A549 (cell line): Measurements from ENCODE around the gene RPL7A. TPM values are rescaled to one million over a fixed set of nuclear protein-coding genes. Genes with fewer than 3 reads are reported as not detected.

Source experiments
- ATAC-seq, 2 experiments: fragments of 200-7000 bp in 1 of 2; fragments of >200 bp in 1 of 2; cut with Nextera tagmentation in 1 of 2; cut with Tn5 transposase in 1 of 2; 3 replicates each; pipeline versions ENCODE4 v1.8.0 to v1.9.1; 2018 to 2020; ENCODE audit warnings: mild to moderate bottlenecking in 1 of 2, moderate library complexity in 1 of 2
- CTCF ChIA-PET: fragments of 300-600 bp; sonication (Branson Sonifier 250); formaldehyde crosslinking; extraction: SDS; loops from one replicate; lab custom pipeline; 2021; ENCODE audit warnings: antibody characterized with exemption, inconsistent platforms; lab: Yijun Ruan, JAX
- POLR2A ChIA-PET: fragments of 350-600 bp; formaldehyde crosslinking; extraction: SDS; loops from one replicate; lab custom pipeline; 2021; ENCODE audit warnings: antibody characterized with exemption, inconsistent platforms; lab: Yijun Ruan, JAX
- DNase-seq, 2 experiments: peaks; one replicate each; pipeline versions ENCODE4 v3.0.0 to v3.0.0-alpha.2; 2011 to 2016; ENCODE audit warnings: low read depth in 1 of 2, low spot score in 1 of 2
- FAIRE-seq: peaks from 2 replicates; lab custom pipeline; 2011; peaks lifted over from hg19 to GRCh38; lab: Jason Lieb, UNC
- H3K27ac ChIP-seq, 2 experiments: fragments of >200 bp; sonication (Bioruptor Twin); formaldehyde crosslinking; 3 replicates each; pipeline ENCODE4 v1.5.1; 2016 to 2017
- H3K4me1 ChIP-seq: fragments of >200 bp; sonication (Bioruptor Twin); formaldehyde crosslinking; 3 replicates; pipeline ENCODE4 v1.6.1; 2016
- H3K4me2 ChIP-seq: fragments of >200 bp; sonication (Bioruptor Twin); formaldehyde crosslinking; 3 replicates; pipeline ENCODE4 v1.6.1; 2016
- H3K4me3 ChIP-seq: fragments of >200 bp; sonication (Bioruptor Twin); formaldehyde crosslinking; 3 replicates; pipeline ENCODE4 v1.5.1; 2016
- H3K9me3 ChIP-seq: fragments of >200 bp; sonication (Bioruptor Twin); formaldehyde crosslinking; 3 replicates; pipeline ENCODE4 v1.6.1; 2016
- CBX2 ChIP-seq: fragments of 200-600 bp; sonication (generic); IDR thresholded peaks from 2 replicates; pipeline ENCODE4 v1.6.1; 2016; ENCODE audit warnings: low read depth, mild to moderate bottlenecking, borderline replicate concordance
- CEBPB ChIP-seq, 2 experiments: fragments of >200 bp in 1 of 2; sonication (Bioruptor Twin) in 1 of 2; formaldehyde crosslinking in 1 of 2; IDR thresholded peaks; 2 replicates each; pipeline ENCODE4 v1.6.1; 2012 to 2016
- CHD4 ChIP-seq: fragments of 200-600 bp; sonication (generic); IDR thresholded peaks from 2 replicates; pipeline ENCODE4 v1.6.1; 2016; ENCODE audit warnings: antibody characterized with exemption, mild to moderate bottlenecking, borderline replicate concordance
- EHF ChIP-seq: fragments of 250-450 bp; sonication (Bioruptor Pico); IDR thresholded peaks from 2 replicates; pipeline ENCODE4 v1.5.0; 2020; ENCODE audit warnings: mild to moderate bottlenecking
- EP300 ChIP-seq, 2 experiments: fragments of >200 bp; sonication (Bioruptor Twin); formaldehyde crosslinking; IDR thresholded peaks; 2 replicates in 1 of 2; 3 replicates in 1 of 2; pipeline ENCODE4 v1.6.1; 2016 to 2017
- FOSB ChIP-seq: fragments of 250-450 bp; sonication (Bioruptor Pico); IDR thresholded peaks from 2 replicates; pipeline ENCODE4 v1.5.0; 2020; ENCODE audit warnings: mild to moderate bottlenecking, moderate library complexity
- FOSL2 ChIP-seq, 2 experiments: fragments of 450-650 bp in 1 of 2; fragments of >200 bp in 1 of 2; sonication (Bioruptor Twin) in 1 of 2; formaldehyde crosslinking; IDR thresholded peaks; 2 replicates each; pipeline versions ENCODE4 v1.5.0 to v1.6.1; 2016 to 2020; ENCODE audit warnings: mild to moderate bottlenecking in 1 of 2, moderate library complexity in 1 of 2
- FOXS1 ChIP-seq: fragments of 250-450 bp; sonication (Bioruptor Pico); IDR thresholded peaks from 2 replicates; pipeline ENCODE4 v1.5.0; 2020; ENCODE audit warnings: mild to moderate bottlenecking, moderate library complexity
- GATA3 ChIP-seq: IDR thresholded peaks from 2 replicates; pipeline ENCODE4 v1.6.1; 2012; ENCODE audit warnings: borderline replicate concordance
- HEYL ChIP-seq: fragments of 250-450 bp; sonication (Bioruptor Pico); IDR thresholded peaks from 2 replicates; pipeline ENCODE4 v1.8.0; 2021; ENCODE audit warnings: mild to moderate bottlenecking, moderate library complexity
- HOXB13 ChIP-seq: fragments of 250-450 bp; sonication (Bioruptor Pico); IDR thresholded peaks from 2 replicates; pipeline ENCODE4 v1.5.0; 2020; ENCODE audit warnings: low read depth, mild to moderate bottlenecking, moderate library complexity
- HOXB5 ChIP-seq: fragments of 250-450 bp; sonication (Bioruptor Pico); IDR thresholded peaks from 2 replicates; pipeline ENCODE4 v1.5.0; 2020; ENCODE audit warnings: mild to moderate bottlenecking, moderate library complexity
- JUN ChIP-seq, 2 experiments: fragments of >200 bp; sonication (Bioruptor Twin); formaldehyde crosslinking; IDR thresholded peaks; 2 replicates in 1 of 2; 3 replicates in 1 of 2; pipeline ENCODE4 v1.6.1; 2016 to 2017
- KDM5A ChIP-seq: fragments of 200-600 bp; sonication (generic); IDR thresholded peaks from 2 replicates; pipeline ENCODE4 v1.6.1; 2016; ENCODE audit warnings: antibody characterized with exemption, mild to moderate bottlenecking
- MAFK ChIP-seq: fragments of 450-650 bp; IDR thresholded peaks from 2 replicates; pipeline ENCODE4 v1.6.1; 2014; ENCODE audit not compliant: partially characterized antibody
- NR3C1 ChIP-seq: fragments of >200 bp; sonication (Bioruptor Twin); formaldehyde crosslinking; IDR thresholded peaks from 3 replicates; pipeline ENCODE4 v1.6.1; 2017
- PHF8 ChIP-seq: fragments of 200-600 bp; sonication (generic); IDR thresholded peaks from 2 replicates; pipeline ENCODE4 v1.6.1; 2016; ENCODE audit warnings: low read depth, mild to moderate bottlenecking, antibody characterized with exemption, moderate library complexity, borderline replicate concordance
- POLR2AphosphoS2 ChIP-seq: conservative IDR thresholded peaks from 2 replicates; pipeline ENCODE4 v1.6.1; 2012; ENCODE audit warnings: low read length, improper control_type of control experiment, inconsistent platforms
- RAD21 ChIP-seq, 2 experiments: fragments of >200 bp in 1 of 2; sonication (Bioruptor Twin) in 1 of 2; formaldehyde crosslinking in 1 of 2; IDR thresholded peaks in 1 of 2; conservative IDR thresholded peaks in 1 of 2; 2 replicates in 1 of 2; 3 replicates in 1 of 2; pipeline ENCODE4 v1.6.1; 2012 to 2018; ENCODE audit warnings: inconsistent platforms in 1 of 2
- TFCP2L1 ChIP-seq: fragments of 250-450 bp; sonication (Bioruptor Pico); IDR thresholded peaks from 2 replicates; pipeline ENCODE4 v1.5.0; 2021; ENCODE audit warnings: mild to moderate bottlenecking
- TP53 ChIP-seq: fragments of 250-450 bp; sonication (Bioruptor Pico); IDR thresholded peaks from 2 replicates; pipeline ENCODE4 v1.5.0; 2021; ENCODE audit warnings: mild to moderate bottlenecking, moderate library complexity
- ZC3H11A ChIP-seq: fragments of 450-650 bp; IDR thresholded peaks from 2 replicates; pipeline ENCODE4 v1.6.1; 2014; ENCODE audit warnings: antibody characterized with exemption, mild to moderate bottlenecking
- ZFP36 ChIP-seq: fragments of 450-650 bp; IDR thresholded peaks from 2 replicates; pipeline ENCODE4 v1.6.1; 2014; ENCODE audit warnings: borderline replicate concordance; ENCODE audit not compliant: partially characterized antibody
- ZSCAN20 ChIP-seq: fragments of 250-450 bp; sonication (Bioruptor Pico); IDR thresholded peaks from 2 replicates; pipeline ENCODE4 v1.8.0; 2022; ENCODE audit warnings: mild to moderate bottlenecking, moderate library complexity
- WGBS: methylation state at CpG from one replicate; pipeline ENCODE4 v1.1.6; 2017; ENCODE audit errors: missing lambda C conversion rate; 5-methylcytosine and 5-hydroxymethylcytosine counted together
- polyA plus RNA-seq, 4 experiments: library from polyadenylated mRNA; depleted of rRNA in 3 of 4; stranded (reverse); fragments of >200 nt; fragmentation: RNase III in 1 of 4; extraction: RNeasy Plus Mini Kit Qiagen cat#74134 plus additional on column Dnase treatment in 1 of 4; gene quantifications; 2 replicates in 3 of 4; 3 replicates in 1 of 4; pipeline ENCODE4 v1.2.3, GENCODE V29; 2011 to 2017
- TF ChIP-seq, protein P1 (sequence below): fragments of 200-600 bp; sonication (generic); IDR thresholded peaks from 2 replicates; pipeline ENCODE4 v1.6.1; 2016; ENCODE audit warnings: antibody characterized with exemption, mild to moderate bottlenecking, moderate library complexity
- TF ChIP-seq, protein P2 (sequence below): IDR thresholded peaks from 2 replicates; pipeline ENCODE4 v1.6.1; 2012
- TF ChIP-seq, protein P3 (sequence below): fragments of >200 bp; sonication (Bioruptor Twin); formaldehyde crosslinking; IDR thresholded peaks from 2 replicates; pipeline ENCODE4 v1.6.1; 2016
- TF ChIP-seq, protein P4 (sequence below): fragments of 250-450 bp; sonication (Bioruptor Pico); IDR thresholded peaks from 2 replicates; pipeline ENCODE4 v1.5.0; 2021; ENCODE audit warnings: mild to moderate bottlenecking, moderate library complexity, borderline replicate concordance

RPL7A gene
- polyA plus RNA-seq, 2 of the 4 experiments (the other 2 are of a cell fraction) = 2,218 to 2,608 TPM

DNA sequence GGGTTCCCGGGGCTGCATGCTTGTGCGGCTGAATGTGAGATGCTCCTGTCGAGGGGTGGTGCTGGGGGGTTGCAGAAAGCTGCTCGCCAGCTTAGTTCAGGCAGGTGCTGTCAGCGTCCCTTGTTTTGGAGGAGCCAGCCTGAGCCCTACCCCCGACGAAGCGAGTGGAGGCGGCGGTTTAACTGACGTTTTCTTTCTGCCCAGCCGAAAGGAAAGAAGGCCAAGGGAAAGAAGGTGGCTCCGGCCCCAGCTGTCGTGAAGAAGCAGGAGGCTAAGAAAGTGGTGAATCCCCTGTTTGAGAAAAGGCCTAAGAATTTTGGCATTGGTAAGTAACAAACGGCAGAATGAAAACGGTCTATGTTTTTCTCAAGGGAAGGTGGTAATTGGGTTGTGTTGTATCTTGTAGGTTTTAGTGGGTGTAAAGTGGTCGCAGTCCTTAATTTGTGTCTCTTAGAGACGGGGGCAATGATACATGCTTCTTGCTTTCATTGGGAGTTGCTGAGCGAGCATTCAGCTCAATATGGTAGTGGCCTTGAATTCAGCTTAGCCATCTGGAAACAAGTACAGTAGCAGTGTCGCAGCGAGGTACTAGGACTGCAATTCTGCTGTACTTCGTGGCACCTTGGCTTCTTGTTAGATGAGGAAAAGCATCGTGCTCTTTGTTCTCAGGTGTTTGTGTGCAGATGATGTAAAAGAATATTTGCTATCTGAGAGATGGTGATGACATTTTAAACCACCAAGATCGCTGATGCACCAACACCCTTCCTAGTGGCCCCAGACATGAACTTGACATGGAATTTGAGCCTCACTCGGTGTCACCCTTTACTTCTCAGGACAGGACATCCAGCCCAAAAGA, 928 bp downstream of the RPL7A start:
- H3K4me1 ChIP-seq = peaks cover 19% of the 10 kb centered on the region
- no peak for TF ChIP-seq FOSB (CRISPR knock-in tag)
- no peak for TF ChIP-seq ZSCAN20 (CRISPR knock-in tag)
- TF ChIP-seq, protein P1, sequence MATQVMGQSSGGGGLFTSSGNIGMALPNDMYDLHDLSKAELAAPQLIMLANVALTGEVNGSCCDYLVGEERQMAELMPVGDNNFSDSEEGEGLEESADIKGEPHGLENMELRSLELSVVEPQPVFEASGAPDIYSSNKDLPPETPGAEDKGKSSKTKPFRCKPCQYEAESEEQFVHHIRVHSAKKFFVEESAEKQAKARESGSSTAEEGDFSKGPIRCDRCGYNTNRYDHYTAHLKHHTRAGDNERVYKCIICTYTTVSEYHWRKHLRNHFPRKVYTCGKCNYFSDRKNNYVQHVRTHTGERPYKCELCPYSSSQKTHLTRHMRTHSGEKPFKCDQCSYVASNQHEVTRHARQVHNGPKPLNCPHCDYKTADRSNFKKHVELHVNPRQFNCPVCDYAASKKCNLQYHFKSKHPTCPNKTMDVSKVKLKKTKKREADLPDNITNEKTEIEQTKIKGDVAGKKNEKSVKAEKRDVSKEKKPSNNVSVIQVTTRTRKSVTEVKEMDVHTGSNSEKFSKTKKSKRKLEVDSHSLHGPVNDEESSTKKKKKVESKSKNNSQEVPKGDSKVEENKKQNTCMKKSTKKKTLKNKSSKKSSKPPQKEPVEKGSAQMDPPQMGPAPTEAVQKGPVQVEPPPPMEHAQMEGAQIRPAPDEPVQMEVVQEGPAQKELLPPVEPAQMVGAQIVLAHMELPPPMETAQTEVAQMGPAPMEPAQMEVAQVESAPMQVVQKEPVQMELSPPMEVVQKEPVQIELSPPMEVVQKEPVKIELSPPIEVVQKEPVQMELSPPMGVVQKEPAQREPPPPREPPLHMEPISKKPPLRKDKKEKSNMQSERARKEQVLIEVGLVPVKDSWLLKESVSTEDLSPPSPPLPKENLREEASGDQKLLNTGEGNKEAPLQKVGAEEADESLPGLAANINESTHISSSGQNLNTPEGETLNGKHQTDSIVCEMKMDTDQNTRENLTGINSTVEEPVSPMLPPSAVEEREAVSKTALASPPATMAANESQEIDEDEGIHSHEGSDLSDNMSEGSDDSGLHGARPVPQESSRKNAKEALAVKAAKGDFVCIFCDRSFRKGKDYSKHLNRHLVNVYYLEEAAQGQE = no peak
- TF ChIP-seq CBX2 = no peak
- no peak for TF ChIP-seq POLR2AphosphoS2
- TF ChIP-seq KDM5A = no peak
- TF ChIP-seq MAFK = peak; percentile 13
- TF ChIP-seq HOXB13 (CRISPR knock-in tag) = 0 out of 2 replicates have a peak, but pooled peaks have one; percentile 7
- no peak for TF ChIP-seq TFCP2L1 (CRISPR knock-in tag)
- no peak for TF ChIP-seq HOXB5 (CRISPR knock-in tag)
- no peak for TF ChIP-seq RAD21 (conservative IDR thresholded peaks at IDR 0.05 in 1 of 2, IDR thresholded peaks at IDR 0.05 in 1 of 2)
- 0 out of 2 replicates have a peak, but pooled peaks have one; percentile 36 for TF ChIP-seq TP53
- no peak for TF ChIP-seq FOSL2 (IDR thresholded peaks at IDR 0.05)
- no peak for TF ChIP-seq FOSL2 (CRISPR knock-in tag; IDR thresholded peaks at IDR 0.05)
- TF ChIP-seq ZC3H11A = no peak
- no peak for TF ChIP-seq EP300 (IDR thresholded peaks at IDR 0.05)
- no peak for TF ChIP-seq PHF8
- TF ChIP-seq NR3C1 = no peak
- TF ChIP-seq JUN (IDR thresholded peaks at IDR 0.05) = no peak; a peak in 1 of 5 replicates
- TF ChIP-seq GATA3 = no peak
- TF ChIP-seq, protein P2, sequence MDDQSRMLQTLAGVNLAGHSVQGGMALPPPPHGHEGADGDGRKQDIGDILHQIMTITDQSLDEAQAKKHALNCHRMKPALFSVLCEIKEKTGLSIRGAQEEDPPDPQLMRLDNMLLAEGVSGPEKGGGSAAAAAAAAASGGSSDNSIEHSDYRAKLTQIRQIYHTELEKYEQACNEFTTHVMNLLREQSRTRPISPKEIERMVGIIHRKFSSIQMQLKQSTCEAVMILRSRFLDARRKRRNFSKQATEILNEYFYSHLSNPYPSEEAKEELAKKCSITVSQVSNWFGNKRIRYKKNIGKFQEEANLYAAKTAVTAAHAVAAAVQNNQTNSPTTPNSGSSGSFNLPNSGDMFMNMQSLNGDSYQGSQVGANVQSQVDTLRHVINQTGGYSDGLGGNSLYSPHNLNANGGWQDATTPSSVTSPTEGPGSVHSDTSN = no peak
- TF ChIP-seq FOXS1 (CRISPR knock-in tag) = no peak
- TF ChIP-seq EHF (CRISPR knock-in tag) = no peak
- TF ChIP-seq, protein P3, sequence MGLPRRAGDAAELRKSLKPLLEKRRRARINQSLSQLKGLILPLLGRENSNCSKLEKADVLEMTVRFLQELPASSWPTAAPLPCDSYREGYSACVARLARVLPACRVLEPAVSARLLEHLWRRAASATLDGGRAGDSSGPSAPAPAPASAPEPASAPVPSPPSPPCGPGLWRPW = no peak
- no peak for TF ChIP-seq HEYL
- TF ChIP-seq, protein P4, sequence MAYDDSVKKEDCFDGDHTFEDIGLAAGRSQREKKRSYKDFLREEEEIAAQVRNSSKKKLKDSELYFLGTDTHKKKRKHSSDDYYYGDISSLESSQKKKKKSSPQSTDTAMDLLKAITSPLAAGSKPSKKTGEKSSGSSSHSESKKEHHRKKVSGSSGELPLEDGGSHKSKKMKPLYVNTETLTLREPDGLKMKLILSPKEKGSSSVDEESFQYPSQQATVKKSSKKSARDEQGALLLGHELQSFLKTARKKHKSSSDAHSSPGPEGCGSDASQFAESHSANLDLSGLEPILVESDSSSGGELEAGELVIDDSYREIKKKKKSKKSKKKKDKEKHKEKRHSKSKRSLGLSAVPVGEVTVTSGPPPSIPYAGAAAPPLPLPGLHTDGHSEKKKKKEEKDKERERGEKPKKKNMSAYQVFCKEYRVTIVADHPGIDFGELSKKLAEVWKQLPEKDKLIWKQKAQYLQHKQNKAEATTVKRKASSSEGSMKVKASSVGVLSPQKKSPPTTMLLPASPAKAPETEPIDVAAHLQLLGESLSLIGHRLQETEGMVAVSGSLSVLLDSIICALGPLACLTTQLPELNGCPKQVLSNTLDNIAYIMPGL = 0 out of 2 replicates have a peak, but pooled peaks have one; percentile 55
- TF ChIP-seq CEBPB (IDR thresholded peaks at IDR 0.05) = no peak
- no peak for TF ChIP-seq ZFP36
- TF ChIP-seq CHD4 = no peak
- H3K4me2 ChIP-seq = peak overlapping the region; percentile 83
- peak overlapping the region; percentile 100 for H3K4me3 ChIP-seq
- DNase-seq (no peak), ATAC-seq (no peak), FAIRE-seq (no peak)
- no peaks in the 10 kb centered on the region for H3K9me3 ChIP-seq
- WGBS = 4% methylated on average over 22 of the region's 25 CpGs
- peak overlapping the region; percentile 98 to 99 for H3K27ac ChIP-seq
- POLR2A ChIA-PET = interaction anchor here (1.1 to 2.6 kb wide), 5 partner anchors 8 to 162 kb away, joined by 5 to 27 read pairs (median 9); partner anchors contain the start of genes CACFD1, SURF1 and SURF2
- CTCF ChIA-PET = interaction anchor here (0.6 to 3.4 kb wide), 3 partner anchors 19 to 444 kb away, joined by 3 to 10 read pairs (median 5); no protein-coding TSS in a partner anchor
